ENCODE data around the gene GDF7. TPM values are rescaled to one million over a fixed set of nuclear protein-coding genes. Genes with fewer than 3 reads are reported as not detected.

GDF7 gene
- total RNA-seq, 3 donors from 2014 or later: 0.14 to 0.73 (median 0.14) TPM

- peak; percentile 13 for ATAC-seq
- intact Hi-C loops (cut with DNase I, micrococcal nuclease): no loop called here
Measured at GRCh38 chr2:20666005-20666303, 990 bp upstream of the GDF7 start.

GRCh38 chr2:20667151-20667530, 197 bp downstream of the GDF7 start:
- Histone ChIP-seq H3K36me3 (ENCODE audit: low read depth) (no peaks in the 10 kb centered on the region), H3K4me3 (no peak overlapping the region), H3K4me1 (ENCODE audit: low read depth) (peaks cover 22% of the 10 kb centered on the region), H3K9me3 (no peaks in the 10 kb centered on the region)
- ATAC-seq (no peak), DNase-seq (no peak)
- TF ChIP-seq CTCF (IDR thresholded peaks at IDR 0.05): no peak
- intact Hi-C loops (cut with DNase I, micrococcal nuclease): no loop called here

More at GRCh38 chr2:20666005-20666303, 990 bp upstream of the GDF7 start:
- H3K36me3 ChIP-seq (ENCODE audit: low read depth): no peaks in the 10 kb centered on the region
- no peak overlapping the region for H3K4me3 ChIP-seq
- TF ChIP-seq CTCF (IDR thresholded peaks at IDR 0.05): no peak
- no peaks in the 10 kb centered on the region for H3K9me3 ChIP-seq
- no peak for DNase-seq
- H3K4me1 ChIP-seq (ENCODE audit: low read depth): peaks cover 22% of the 10 kb centered on the region

GRCh38 chr2:20667531-20668401, 822 bp downstream of the GDF7 start:
- DNase-seq (no peak), ATAC-seq (no peak)
- Histone ChIP-seq H3K36me3 (ENCODE audit: low read depth) (no peaks in the 10 kb centered on the region), H3K4me1 (ENCODE audit: low read depth) (peaks cover 22% of the 10 kb centered on the region), H3K9me3 (no peaks in the 10 kb centered on the region), H3K4me3 (no peak overlapping the region)
- intact Hi-C loops (cut with DNase I, micrococcal nuclease): no loop called here
- TF ChIP-seq CTCF (IDR thresholded peaks at IDR 0.05): no peak

- Histone ChIP-seq H3K4me1 (ENCODE audit: low read depth) (peaks cover 22% of the 10 kb centered on the region), H3K36me3 (ENCODE audit: low read depth) (no peaks in the 10 kb centered on the region), H3K9me3 (no peaks in the 10 kb centered on the region), H3K4me3 (no peak overlapping the region)
- no peak for DNase-seq
- ATAC-seq: no peak
- intact Hi-C loops (cut with DNase I, micrococcal nuclease): no loop called here
- TF ChIP-seq CTCF (IDR thresholded peaks at IDR 0.05): no peak
Measured at GRCh38 chr2:20668451-20668850, 1.5 kb downstream of the GDF7 start.

- Histone ChIP-seq H3K9me3 (no peaks in the 10 kb centered on the region), H3K4me1 (ENCODE audit: low read depth) (peaks cover 22% of the 10 kb centered on the region), H3K36me3 (ENCODE audit: low read depth) (no peaks in the 10 kb centered on the region), H3K4me3 (no peak overlapping the region)
- DNase-seq (no peak), ATAC-seq (no peak)
- intact Hi-C loops (cut with DNase I, micrococcal nuclease): no loop called here
- no peak for TF ChIP-seq CTCF (IDR thresholded peaks at IDR 0.05)
Measured at GRCh38 chr2:20668871-20669475, 2.0 kb downstream of the GDF7 start.
